ENCODE data around the gene GAREM1.

GRCh38 chr18:32441533-32441932 is 29.1 kb downstream of the GAREM1 start:
- TF ChIP-seq CTCF (IDR thresholded peaks at IDR 0.05) (no peak), EZH2phosphoT487 (IDR thresholded peaks at IDR 0.05) (no peak), EZH2 (IDR thresholded peaks at IDR 0.05) (no peak)

Data from neural progenitor cell (in vitro differentiated cells).